Lower leg skin (tissue), 3 donors: ENCODE results near the gene METTL15.

ENCODE experiments used
- CTCF ChIP-seq, 3 donors: fragments of 450-650 bp; IDR thresholded peaks; one replicate each; pipeline ENCODE4 v1.5.1; 2016; ENCODE audit warnings: antibody characterized with exemption in 3 of 3, mild to moderate bottlenecking in 3 of 3, moderate library complexity in 2 of 3
- POLR2A ChIP-seq, 2 donors: fragments of 450-650 bp; IDR thresholded peaks; one replicate each; pipeline ENCODE4 v1.6.1; 2016 to 2017; ENCODE audit warnings: antibody characterized with exemption in 2 of 2, mild to moderate bottlenecking in 1 of 2, moderate library complexity in 1 of 2

GRCh38 chr11:28347371-28347770, 239.2 kb downstream of the METTL15 start:
- no peak for TF ChIP-seq CTCF (IDR thresholded peaks at IDR 0.05)
- no peak for TF ChIP-seq POLR2A (IDR thresholded peaks at IDR 0.05)
